Measurements from ENCODE around the gene CES2. TPM values are rescaled to one million over a fixed set of nuclear protein-coding genes. Genes with fewer than 3 reads are reported as not detected.

Gene CES2
- polyA plus RNA-seq, 2 of the 4 experiments (the other 2 are of a cell fraction), result 20.3 to 20.4 TPM

DNA sequence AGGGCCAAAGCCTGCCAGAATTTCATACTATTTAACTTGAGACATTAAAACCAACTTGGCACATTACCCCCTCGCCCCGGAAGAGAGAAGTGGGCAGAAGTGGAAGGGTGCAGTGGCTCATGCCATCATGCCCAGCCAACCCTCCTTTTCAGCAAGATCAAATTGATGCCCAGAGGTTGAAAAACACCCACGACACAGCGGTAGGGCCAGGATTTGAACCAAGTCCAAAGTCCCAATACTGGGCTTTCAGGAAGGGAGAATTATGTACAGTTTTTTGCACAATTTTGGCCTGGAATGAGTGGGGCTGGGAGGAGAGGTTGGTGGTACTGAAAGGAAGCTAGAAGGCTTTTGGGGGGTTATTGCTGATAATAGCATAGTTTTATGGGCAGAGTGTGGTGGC, 44.0 kb upstream of the CES2 start (continued):
- TF ChIP-seq, protein P1, sequence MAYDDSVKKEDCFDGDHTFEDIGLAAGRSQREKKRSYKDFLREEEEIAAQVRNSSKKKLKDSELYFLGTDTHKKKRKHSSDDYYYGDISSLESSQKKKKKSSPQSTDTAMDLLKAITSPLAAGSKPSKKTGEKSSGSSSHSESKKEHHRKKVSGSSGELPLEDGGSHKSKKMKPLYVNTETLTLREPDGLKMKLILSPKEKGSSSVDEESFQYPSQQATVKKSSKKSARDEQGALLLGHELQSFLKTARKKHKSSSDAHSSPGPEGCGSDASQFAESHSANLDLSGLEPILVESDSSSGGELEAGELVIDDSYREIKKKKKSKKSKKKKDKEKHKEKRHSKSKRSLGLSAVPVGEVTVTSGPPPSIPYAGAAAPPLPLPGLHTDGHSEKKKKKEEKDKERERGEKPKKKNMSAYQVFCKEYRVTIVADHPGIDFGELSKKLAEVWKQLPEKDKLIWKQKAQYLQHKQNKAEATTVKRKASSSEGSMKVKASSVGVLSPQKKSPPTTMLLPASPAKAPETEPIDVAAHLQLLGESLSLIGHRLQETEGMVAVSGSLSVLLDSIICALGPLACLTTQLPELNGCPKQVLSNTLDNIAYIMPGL (CRISPR knock-in tag; IDR thresholded peaks at IDR 0.05; ENCODE audit: borderline replicate concordance), result no peak
- no peak for TF ChIP-seq FOXS1 (CRISPR knock-in tag; IDR thresholded peaks at IDR 0.05)

DNA sequence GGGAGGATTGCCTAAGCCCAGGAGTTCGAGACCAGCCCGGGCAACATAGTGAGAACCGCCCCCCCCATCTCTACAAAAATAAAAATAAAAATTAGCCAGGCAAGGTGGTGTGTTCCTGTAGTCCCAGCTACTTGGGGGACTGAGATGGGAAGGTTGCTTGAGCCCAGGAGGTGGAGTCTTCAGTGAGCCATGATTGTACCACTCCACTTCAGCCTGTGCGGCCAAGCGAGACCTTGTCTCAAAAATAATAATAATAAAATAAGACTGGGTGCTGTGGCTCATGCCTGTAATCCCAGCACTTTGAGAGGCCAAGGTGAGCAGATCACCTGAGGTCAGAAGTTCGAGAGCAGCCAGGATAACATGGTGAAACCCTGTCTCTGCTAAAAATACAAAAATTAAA, 43.5 kb upstream of the CES2 start:
- Histone ChIP-seq H3K4me2 (no peak overlapping the region), H3K27ac (no peak overlapping the region), H3K4me1 (peaks cover 3% of the 10 kb centered on the region; the same call in 1 of the 3 replicates), H3K4me3 (no peak overlapping the region), H3K9me3 (no peaks in the 10 kb centered on the region)
- POLR2A ChIA-PET, result interaction anchor here (0.6 kb wide), 1 partner anchor 19 kb away, joined by 5 read pairs; no protein-coding TSS in a partner anchor
- 92% methylated on average over 6 of the region's 6 CpGs for WGBS (ENCODE audit: missing lambda C conversion rate)
- CTCF ChIA-PET, result interaction anchor here (0.8 to 40.8 kb wide), 8 partner anchors 10 to 293 kb away, joined by 3 to 837 read pairs (median 6); partner anchors contain the start of genes CDH16, NAE1 and RRAD
- ATAC-seq, result no peak
- no peak for TF ChIP-seq RCOR1 (IDR thresholded peaks at IDR 0.05; ENCODE audit: low read depth, low read length)
- TF ChIP-seq, protein P2, sequence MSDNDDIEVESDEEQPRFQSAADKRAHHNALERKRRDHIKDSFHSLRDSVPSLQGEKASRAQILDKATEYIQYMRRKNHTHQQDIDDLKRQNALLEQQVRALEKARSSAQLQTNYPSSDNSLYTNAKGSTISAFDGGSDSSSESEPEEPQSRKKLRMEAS (IDR thresholded peaks at IDR 0.05), result no peak
- no peak for TF ChIP-seq POLR2AphosphoS2 (conservative IDR thresholded peaks at IDR 0.05; ENCODE audit: low read length)
- TF ChIP-seq CBX2 (IDR thresholded peaks at IDR 0.05; ENCODE audit: borderline replicate concordance, low read depth), result no peak
- no peak for TF ChIP-seq EP300 (IDR thresholded peaks at IDR 0.05)
- TF ChIP-seq FOXS1 (CRISPR knock-in tag; IDR thresholded peaks at IDR 0.05), result no peak
- no peak for TF ChIP-seq CHD2 (IDR thresholded peaks at IDR 0.05; ENCODE audit: low read length, partially characterized antibody)
- no peak for TF ChIP-seq POLR2A (IDR thresholded peaks at IDR 0.05; ENCODE audit: low read length)
- no peak for TF ChIP-seq MAZ (IDR thresholded peaks at IDR 0.05; ENCODE audit: borderline replicate concordance, low read depth, low read length)
- TF ChIP-seq JUNB (IDR thresholded peaks at IDR 0.05), result no peak
- no peak for TF ChIP-seq HOXB13 (CRISPR knock-in tag; IDR thresholded peaks at IDR 0.05; ENCODE audit: low read depth)
- no peak for TF ChIP-seq HEYL (CRISPR knock-in tag; IDR thresholded peaks at IDR 0.05)
- TF ChIP-seq ESRRA (IDR thresholded peaks at IDR 0.05; ENCODE audit: borderline replicate concordance, low read length), result no peak
- TF ChIP-seq, protein P3, sequence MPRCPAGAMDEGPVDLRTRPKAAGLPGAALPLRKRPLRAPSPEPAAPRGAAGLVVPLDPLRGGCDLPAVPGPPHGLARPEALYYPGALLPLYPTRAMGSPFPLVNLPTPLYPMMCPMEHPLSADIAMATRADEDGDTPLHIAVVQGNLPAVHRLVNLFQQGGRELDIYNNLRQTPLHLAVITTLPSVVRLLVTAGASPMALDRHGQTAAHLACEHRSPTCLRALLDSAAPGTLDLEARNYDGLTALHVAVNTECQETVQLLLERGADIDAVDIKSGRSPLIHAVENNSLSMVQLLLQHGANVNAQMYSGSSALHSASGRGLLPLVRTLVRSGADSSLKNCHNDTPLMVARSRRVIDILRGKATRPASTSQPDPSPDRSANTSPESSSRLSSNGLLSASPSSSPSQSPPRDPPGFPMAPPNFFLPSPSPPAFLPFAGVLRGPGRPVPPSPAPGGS (IDR thresholded peaks at IDR 0.05), result no peak
- no peak for TF ChIP-seq SMC3 (IDR thresholded peaks at IDR 0.05)
- no peak for TF ChIP-seq NPAS2 (CRISPR knock-in tag; IDR thresholded peaks at IDR 0.05; ENCODE audit: borderline replicate concordance)
- TF ChIP-seq, protein P4, sequence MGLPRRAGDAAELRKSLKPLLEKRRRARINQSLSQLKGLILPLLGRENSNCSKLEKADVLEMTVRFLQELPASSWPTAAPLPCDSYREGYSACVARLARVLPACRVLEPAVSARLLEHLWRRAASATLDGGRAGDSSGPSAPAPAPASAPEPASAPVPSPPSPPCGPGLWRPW (IDR thresholded peaks at IDR 0.05), result no peak
- no peak for DNase-seq (ENCODE audit: low read depth in 1 of 2, low spot score in 1 of 2)
- FAIRE-seq, result no peak

DNA sequence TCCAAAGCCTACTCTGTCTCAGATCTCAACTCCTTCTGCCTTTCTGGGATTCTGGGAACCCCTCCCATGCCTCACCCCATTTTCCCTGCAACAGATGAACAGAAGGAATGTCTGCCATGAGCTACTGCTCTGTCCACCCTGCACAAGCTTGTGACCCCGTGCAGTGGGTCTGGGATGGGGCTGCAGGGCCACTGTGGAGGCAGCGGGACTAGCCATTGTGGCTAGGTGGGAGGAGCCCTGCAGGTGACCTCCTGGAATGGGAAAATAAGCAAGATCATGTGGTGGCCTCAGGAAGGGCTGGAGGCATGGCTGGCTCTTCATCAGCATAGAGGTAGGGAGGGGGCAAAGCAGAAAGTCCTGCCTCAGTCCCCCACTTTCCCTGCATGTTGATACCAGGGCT, 41.3 kb upstream of the CES2 start:
- ChIA-PET POLR2A (no interaction called here), CTCF (interaction anchor here (1.0 to 40.8 kb wide), 18 partner anchors 11 to 264 kb away, joined by 4 to 837 read pairs (median 12); partner anchors contain the start of genes CDH16, CES3, CIAO2B and NAE1)
- ATAC-seq, result no peak
- no peak for FAIRE-seq
- WGBS (ENCODE audit: missing lambda C conversion rate), result 66% methylated on average over 2 of the region's 2 CpGs
- Histone ChIP-seq H3K4me3 (no peak overlapping the region), H3K27ac (no peak overlapping the region), H3K9me3 (no peaks in the 10 kb centered on the region), H3K4me2 (no peak overlapping the region), H3K4me1 (peaks cover 4% of the 10 kb centered on the region; the same call in 2 of the 3 replicates)
- no peak for DNase-seq (ENCODE audit: low read depth in 1 of 2, low spot score in 1 of 2)
- no peak for TF ChIP-seq FOXS1 (CRISPR knock-in tag; IDR thresholded peaks at IDR 0.05)
- no peak for TF ChIP-seq TP53 (CRISPR knock-in tag; IDR thresholded peaks at IDR 0.05)
- TF ChIP-seq, protein P5, sequence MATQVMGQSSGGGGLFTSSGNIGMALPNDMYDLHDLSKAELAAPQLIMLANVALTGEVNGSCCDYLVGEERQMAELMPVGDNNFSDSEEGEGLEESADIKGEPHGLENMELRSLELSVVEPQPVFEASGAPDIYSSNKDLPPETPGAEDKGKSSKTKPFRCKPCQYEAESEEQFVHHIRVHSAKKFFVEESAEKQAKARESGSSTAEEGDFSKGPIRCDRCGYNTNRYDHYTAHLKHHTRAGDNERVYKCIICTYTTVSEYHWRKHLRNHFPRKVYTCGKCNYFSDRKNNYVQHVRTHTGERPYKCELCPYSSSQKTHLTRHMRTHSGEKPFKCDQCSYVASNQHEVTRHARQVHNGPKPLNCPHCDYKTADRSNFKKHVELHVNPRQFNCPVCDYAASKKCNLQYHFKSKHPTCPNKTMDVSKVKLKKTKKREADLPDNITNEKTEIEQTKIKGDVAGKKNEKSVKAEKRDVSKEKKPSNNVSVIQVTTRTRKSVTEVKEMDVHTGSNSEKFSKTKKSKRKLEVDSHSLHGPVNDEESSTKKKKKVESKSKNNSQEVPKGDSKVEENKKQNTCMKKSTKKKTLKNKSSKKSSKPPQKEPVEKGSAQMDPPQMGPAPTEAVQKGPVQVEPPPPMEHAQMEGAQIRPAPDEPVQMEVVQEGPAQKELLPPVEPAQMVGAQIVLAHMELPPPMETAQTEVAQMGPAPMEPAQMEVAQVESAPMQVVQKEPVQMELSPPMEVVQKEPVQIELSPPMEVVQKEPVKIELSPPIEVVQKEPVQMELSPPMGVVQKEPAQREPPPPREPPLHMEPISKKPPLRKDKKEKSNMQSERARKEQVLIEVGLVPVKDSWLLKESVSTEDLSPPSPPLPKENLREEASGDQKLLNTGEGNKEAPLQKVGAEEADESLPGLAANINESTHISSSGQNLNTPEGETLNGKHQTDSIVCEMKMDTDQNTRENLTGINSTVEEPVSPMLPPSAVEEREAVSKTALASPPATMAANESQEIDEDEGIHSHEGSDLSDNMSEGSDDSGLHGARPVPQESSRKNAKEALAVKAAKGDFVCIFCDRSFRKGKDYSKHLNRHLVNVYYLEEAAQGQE (IDR thresholded peaks at IDR 0.05), result no peak
- TF ChIP-seq GATA3 (IDR thresholded peaks at IDR 0.05; ENCODE audit: borderline replicate concordance), result no peak
- TF ChIP-seq NFE2L2 (conservative IDR thresholded peaks at IDR 0.05; ENCODE audit: low read length), result no peak
- TF ChIP-seq, protein P6, sequence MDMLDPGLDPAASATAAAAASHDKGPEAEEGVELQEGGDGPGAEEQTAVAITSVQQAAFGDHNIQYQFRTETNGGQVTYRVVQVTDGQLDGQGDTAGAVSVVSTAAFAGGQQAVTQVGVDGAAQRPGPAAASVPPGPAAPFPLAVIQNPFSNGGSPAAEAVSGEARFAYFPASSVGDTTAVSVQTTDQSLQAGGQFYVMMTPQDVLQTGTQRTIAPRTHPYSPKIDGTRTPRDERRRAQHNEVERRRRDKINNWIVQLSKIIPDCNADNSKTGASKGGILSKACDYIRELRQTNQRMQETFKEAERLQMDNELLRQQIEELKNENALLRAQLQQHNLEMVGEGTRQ (IDR thresholded peaks at IDR 0.05), result no peak
- no peak for TF ChIP-seq HOXB13 (CRISPR knock-in tag; IDR thresholded peaks at IDR 0.05; ENCODE audit: low read depth)
- no peak for TF ChIP-seq ZSCAN20 (CRISPR knock-in tag; IDR thresholded peaks at IDR 0.05)
- no peak for TF ChIP-seq SREBF2 (IDR thresholded peaks at IDR 0.05)
- TF ChIP-seq KDM1A (IDR thresholded peaks at IDR 0.05; ENCODE audit: low read depth), result no peak
- TF ChIP-seq, protein P3 (IDR thresholded peaks at IDR 0.05), result no peak
- no peak for TF ChIP-seq RARB (CRISPR knock-in tag; IDR thresholded peaks at IDR 0.05)
- no peak for TF ChIP-seq JUNB (IDR thresholded peaks at IDR 0.05)
- TF ChIP-seq CBX2 (IDR thresholded peaks at IDR 0.05; ENCODE audit: borderline replicate concordance, low read depth), result no peak
